IMR-90 (cell line): Measurements from ENCODE around the gene ANKRD1.

Experiments
- CHD1 ChIP-seq: IDR thresholded peaks from 2 replicates; pipeline ENCODE4 v1.6.1; 2012; ENCODE audit warnings: low read depth, low read length, improper control_type of control experiment
- TF ChIP-seq, protein P1 (sequence below): conservative IDR thresholded peaks from 2 replicates; pipeline ENCODE4 v1.5.1; 2012; ENCODE audit warnings: mild to moderate bottlenecking, low read depth, low read length, improper control_type of control experiment

DNA sequence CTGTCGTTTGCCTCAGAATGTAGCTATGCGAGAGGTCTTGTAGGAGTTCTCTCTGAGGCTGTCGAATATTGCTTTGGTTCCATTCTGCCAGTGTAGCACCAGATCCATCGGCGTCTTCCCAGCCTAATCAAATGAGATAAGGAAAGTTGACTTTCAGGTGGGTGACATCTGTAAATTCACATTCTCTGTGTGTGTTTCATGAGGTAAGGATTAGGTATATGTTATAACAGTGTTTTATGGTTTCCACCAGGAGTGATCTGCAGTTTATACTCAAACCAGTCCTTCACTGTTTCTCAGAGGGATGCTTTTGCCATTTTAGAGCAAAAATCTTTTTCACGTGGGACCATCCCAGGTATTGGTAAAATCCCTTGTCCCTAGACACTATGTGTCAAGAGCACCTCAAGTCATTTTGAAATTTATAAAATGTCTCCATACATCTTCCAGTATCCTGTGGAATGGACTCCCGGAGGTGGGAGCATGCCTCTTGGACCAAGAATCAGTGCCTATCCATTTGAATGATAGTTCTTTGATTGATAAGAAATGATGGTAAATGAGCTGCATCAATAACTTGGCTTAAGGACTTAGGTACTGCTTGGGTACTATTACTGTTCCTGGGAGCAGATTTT is 7.9 kb downstream of the ANKRD1 start:
- no peak for TF ChIP-seq CHD1
- TF ChIP-seq, protein P1, sequence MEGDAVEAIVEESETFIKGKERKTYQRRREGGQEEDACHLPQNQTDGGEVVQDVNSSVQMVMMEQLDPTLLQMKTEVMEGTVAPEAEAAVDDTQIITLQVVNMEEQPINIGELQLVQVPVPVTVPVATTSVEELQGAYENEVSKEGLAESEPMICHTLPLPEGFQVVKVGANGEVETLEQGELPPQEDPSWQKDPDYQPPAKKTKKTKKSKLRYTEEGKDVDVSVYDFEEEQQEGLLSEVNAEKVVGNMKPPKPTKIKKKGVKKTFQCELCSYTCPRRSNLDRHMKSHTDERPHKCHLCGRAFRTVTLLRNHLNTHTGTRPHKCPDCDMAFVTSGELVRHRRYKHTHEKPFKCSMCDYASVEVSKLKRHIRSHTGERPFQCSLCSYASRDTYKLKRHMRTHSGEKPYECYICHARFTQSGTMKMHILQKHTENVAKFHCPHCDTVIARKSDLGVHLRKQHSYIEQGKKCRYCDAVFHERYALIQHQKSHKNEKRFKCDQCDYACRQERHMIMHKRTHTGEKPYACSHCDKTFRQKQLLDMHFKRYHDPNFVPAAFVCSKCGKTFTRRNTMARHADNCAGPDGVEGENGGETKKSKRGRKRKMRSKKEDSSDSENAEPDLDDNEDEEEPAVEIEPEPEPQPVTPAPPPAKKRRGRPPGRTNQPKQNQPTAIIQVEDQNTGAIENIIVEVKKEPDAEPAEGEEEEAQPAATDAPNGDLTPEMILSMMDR, result no peak
